Panc1 (cell line): ENCODE measurements around the gene PLD1. TPM values are rescaled to one million over a fixed set of nuclear protein-coding genes. Genes with fewer than 3 reads are reported as not detected.

Experiments
- ATAC-seq: fragments of 200-7000 bp; cut with Tn5 transposase; 2 replicates; pipeline ENCODE4 v1.9.1; 2020; ENCODE audit warnings: mild to moderate bottlenecking, moderate library complexity
- BruUV-seq: library from RNA; stranded (reverse); fragments of 400-500 nt; replicated peaks from 2 replicates; lab custom pipeline; 2021; lab: Mats Ljungman, UMichigan
- CTCF ChIA-PET: fragments of 300-600 bp; sonication (Branson Sonifier 250); formaldehyde crosslinking; loops from one replicate; lab custom pipeline; 2022; ENCODE audit warnings: antibody characterized with exemption; lab: Charles Lee
- POLR2A ChIA-PET: fragments of 300-600 bp; sonication (Branson Sonifier 250); formaldehyde crosslinking; loops from one replicate; lab custom pipeline; 2022; ENCODE audit warnings: antibody characterized with exemption; lab: Charles Lee
- DNase-seq: peaks from one replicate; pipeline ENCODE4 v3.0.0-alpha.2; 2010; ENCODE audit warnings: low read depth, low spot score
- H3K27ac ChIP-seq: 2 replicates; pipeline ENCODE4 v1.5.1; 2011; ENCODE audit warnings: mild to moderate bottlenecking, low read length, inconsistent platforms
- H3K27me3 ChIP-seq: fragments of 200-500 bp; sonication (Bioruptor generic); 2 replicates; pipeline ENCODE4 v1.6.0; 2014; ENCODE audit warnings: low read length, inconsistent platforms; ENCODE audit not compliant: control insufficient read depth, insufficient read depth
- H3K36me3 ChIP-seq: fragments of 200-500 bp; sonication (Bioruptor generic); 2 replicates; pipeline ENCODE4 v1.5.1; 2014; ENCODE audit warnings: inconsistent platforms, mild to moderate bottlenecking, low read length, moderate library complexity; ENCODE audit not compliant: control insufficient read depth, insufficient read depth
- H3K4me1 ChIP-seq: 2 replicates; pipeline ENCODE4 v1.5.1; 2011; ENCODE audit warnings: inconsistent platforms, mild to moderate bottlenecking, low read length, moderate library complexity; ENCODE audit not compliant: control insufficient read depth, insufficient read depth
- H3K4me3 ChIP-seq, 2 experiments: 2 replicates each; pipeline ENCODE4 v1.5.1; 2011 to 2012; ENCODE audit warnings: low read depth in 2 of 2, low read length in 2 of 2, mild to moderate bottlenecking in 2 of 2, inconsistent platforms in 1 of 2, moderate library complexity in 1 of 2
- H3K9me3 ChIP-seq: fragments of 200-500 bp; sonication (Bioruptor generic); 2 replicates; pipeline ENCODE4 v1.5.1; 2014; ENCODE audit warnings: low read depth, mild to moderate bottlenecking, inconsistent platforms, low read length, moderate library complexity; ENCODE audit not compliant: control insufficient read depth, insufficient read depth
- POLR2AphosphoS5 ChIP-seq: IDR thresholded peaks from 2 replicates; pipeline ENCODE4 v1.6.1; 2012; ENCODE audit warnings: mild to moderate bottlenecking, low read depth, low read length, moderate library complexity
- SIN3A ChIP-seq: IDR thresholded peaks from 2 replicates; pipeline ENCODE4 v1.6.1; 2012; ENCODE audit warnings: low read depth, mild to moderate bottlenecking, low read length, moderate library complexity, borderline replicate concordance; ENCODE audit not compliant: insufficient read depth
- TCF7L2 ChIP-seq: IDR thresholded peaks from 2 replicates; pipeline ENCODE4 v1.6.1; 2011; ENCODE audit warnings: mild to moderate bottlenecking, low read depth, low read length, inconsistent platforms
- in situ Hi-C: cut with HindIII; loops from 2 replicates; pipeline ENCODE4 v1.10.0; 2016; ENCODE audit warnings: low sequenced_read_pairs, low pct_unique_long_range_greater_than_20kb
- intact Hi-C: fragments of 100-400 bp; cut with micrococcal nuclease; formaldehyde crosslinking; loops from one replicate; pipeline ENCODE4 v1.10.0; 2022; ENCODE audit not compliant: unreplicated experiment
- total RNA-seq: library from RNA; stranded (reverse); gene quantifications from one replicate; pipeline ENCODE4 v1.2.1, GENCODE V29; 2021; ENCODE audit not compliant: unreplicated experiment
- TF ChIP-seq, protein P1 (sequence below): fragments of 450-650 bp; IDR thresholded peaks from 2 replicates; pipeline ENCODE4 v1.5.1; 2017; ENCODE audit warnings: mild to moderate bottlenecking
- TF ChIP-seq, protein P2 (sequence below), 2 experiments: IDR thresholded peaks; 2 replicates each; pipeline ENCODE4 v1.6.1; 2011 to 2012; ENCODE audit warnings: low read depth in 2 of 2, control low read depth in 1 of 2, low read length in 1 of 2, mild to moderate bottlenecking in 1 of 2, moderate library complexity in 1 of 2; ENCODE audit not compliant: insufficient read depth in 1 of 2

PLD1 gene
- total RNA-seq, 1 experiment from 2014 or later, result 20.6 TPM

DNA sequence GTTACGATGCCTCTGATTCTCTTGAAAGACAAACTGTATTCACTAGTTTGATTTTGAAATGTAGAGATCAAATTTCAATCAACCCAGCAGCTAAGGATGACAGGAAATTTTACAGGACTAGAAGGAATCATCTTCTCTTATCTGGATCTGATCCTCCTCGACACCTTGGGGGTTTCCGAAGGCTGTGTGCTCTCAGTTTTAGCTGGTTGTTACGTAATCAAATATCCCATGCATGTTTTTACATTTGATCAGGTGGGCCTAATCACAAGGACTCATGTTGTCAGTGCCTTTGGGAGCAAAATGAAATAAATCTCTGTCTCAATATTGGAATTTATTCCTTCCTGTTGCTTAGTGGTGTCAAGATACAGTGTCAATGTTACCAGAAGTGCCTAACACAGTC is 208.2 kb downstream of the PLD1 start:
- ATAC-seq (no peak), DNase-seq (no peak)
- H3K9me3 ChIP-seq, result no peaks in the 10 kb centered on the region
- BruUV-seq, result no TSS peak
- in situ Hi-C loops, result no loop called here
- no peak overlapping the region for H3K27ac ChIP-seq
- no peaks in the 10 kb centered on the region for H3K27me3 ChIP-seq
- intact Hi-C loops, result no loop called here
- CTCF ChIA-PET, result no interaction called here
- POLR2A ChIA-PET, result no interaction called here
- TF ChIP-seq, protein P1, sequence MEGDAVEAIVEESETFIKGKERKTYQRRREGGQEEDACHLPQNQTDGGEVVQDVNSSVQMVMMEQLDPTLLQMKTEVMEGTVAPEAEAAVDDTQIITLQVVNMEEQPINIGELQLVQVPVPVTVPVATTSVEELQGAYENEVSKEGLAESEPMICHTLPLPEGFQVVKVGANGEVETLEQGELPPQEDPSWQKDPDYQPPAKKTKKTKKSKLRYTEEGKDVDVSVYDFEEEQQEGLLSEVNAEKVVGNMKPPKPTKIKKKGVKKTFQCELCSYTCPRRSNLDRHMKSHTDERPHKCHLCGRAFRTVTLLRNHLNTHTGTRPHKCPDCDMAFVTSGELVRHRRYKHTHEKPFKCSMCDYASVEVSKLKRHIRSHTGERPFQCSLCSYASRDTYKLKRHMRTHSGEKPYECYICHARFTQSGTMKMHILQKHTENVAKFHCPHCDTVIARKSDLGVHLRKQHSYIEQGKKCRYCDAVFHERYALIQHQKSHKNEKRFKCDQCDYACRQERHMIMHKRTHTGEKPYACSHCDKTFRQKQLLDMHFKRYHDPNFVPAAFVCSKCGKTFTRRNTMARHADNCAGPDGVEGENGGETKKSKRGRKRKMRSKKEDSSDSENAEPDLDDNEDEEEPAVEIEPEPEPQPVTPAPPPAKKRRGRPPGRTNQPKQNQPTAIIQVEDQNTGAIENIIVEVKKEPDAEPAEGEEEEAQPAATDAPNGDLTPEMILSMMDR, result no peak
- no peak for TF ChIP-seq POLR2AphosphoS5
- H3K4me3 ChIP-seq, result no peak overlapping the region
- no peaks in the 10 kb centered on the region for H3K36me3 ChIP-seq
- no peaks in the 10 kb centered on the region for H3K4me1 ChIP-seq

DNA sequence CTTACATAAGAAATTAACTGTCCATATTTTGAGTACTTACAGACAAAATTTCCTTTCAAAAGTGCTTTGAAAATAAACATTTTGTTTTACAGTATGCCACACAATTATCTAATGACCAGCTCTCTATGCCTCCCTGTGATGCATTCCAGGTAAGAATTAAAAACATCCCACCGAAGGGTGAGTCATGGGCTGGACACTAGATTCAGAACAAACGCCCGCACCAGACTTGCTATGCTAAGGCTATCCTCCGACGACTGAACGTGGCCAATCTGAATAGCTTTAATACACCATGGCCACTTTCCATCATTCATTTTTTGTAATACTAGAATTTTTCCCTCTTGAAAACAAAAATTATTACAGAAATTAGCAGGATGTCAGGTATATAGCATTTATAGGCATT is 210.3 kb downstream of the PLD1 start:
- BruUV-seq, result no TSS peak
- H3K27ac ChIP-seq, result no peak overlapping the region
- no peak for ATAC-seq
- H3K4me1 ChIP-seq, result no peaks in the 10 kb centered on the region
- DNase-seq, result no peak
- H3K4me3 ChIP-seq, result no peak overlapping the region
- POLR2A ChIA-PET, result interaction anchor here (0.5 kb wide), 1 partner anchor 545 kb away, joined by 6 read pairs; no protein-coding TSS in a partner anchor
- no peaks in the 10 kb centered on the region for H3K36me3 ChIP-seq
- no peaks in the 10 kb centered on the region for H3K9me3 ChIP-seq
- TF ChIP-seq POLR2AphosphoS5 (no peak), SIN3A (no peak), TCF7L2 (no peak)
- TF ChIP-seq, protein P1, result no peak
- TF ChIP-seq, protein P2, sequence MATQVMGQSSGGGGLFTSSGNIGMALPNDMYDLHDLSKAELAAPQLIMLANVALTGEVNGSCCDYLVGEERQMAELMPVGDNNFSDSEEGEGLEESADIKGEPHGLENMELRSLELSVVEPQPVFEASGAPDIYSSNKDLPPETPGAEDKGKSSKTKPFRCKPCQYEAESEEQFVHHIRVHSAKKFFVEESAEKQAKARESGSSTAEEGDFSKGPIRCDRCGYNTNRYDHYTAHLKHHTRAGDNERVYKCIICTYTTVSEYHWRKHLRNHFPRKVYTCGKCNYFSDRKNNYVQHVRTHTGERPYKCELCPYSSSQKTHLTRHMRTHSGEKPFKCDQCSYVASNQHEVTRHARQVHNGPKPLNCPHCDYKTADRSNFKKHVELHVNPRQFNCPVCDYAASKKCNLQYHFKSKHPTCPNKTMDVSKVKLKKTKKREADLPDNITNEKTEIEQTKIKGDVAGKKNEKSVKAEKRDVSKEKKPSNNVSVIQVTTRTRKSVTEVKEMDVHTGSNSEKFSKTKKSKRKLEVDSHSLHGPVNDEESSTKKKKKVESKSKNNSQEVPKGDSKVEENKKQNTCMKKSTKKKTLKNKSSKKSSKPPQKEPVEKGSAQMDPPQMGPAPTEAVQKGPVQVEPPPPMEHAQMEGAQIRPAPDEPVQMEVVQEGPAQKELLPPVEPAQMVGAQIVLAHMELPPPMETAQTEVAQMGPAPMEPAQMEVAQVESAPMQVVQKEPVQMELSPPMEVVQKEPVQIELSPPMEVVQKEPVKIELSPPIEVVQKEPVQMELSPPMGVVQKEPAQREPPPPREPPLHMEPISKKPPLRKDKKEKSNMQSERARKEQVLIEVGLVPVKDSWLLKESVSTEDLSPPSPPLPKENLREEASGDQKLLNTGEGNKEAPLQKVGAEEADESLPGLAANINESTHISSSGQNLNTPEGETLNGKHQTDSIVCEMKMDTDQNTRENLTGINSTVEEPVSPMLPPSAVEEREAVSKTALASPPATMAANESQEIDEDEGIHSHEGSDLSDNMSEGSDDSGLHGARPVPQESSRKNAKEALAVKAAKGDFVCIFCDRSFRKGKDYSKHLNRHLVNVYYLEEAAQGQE (IDR thresholded peaks at IDR 0.05; ENCODE audit: insufficient read depth in 1 of 2, low read depth in 2 of 2, low read length in 1 of 2), result no peak
- CTCF ChIA-PET, result no interaction called here
- in situ Hi-C loops, result no loop called here
- intact Hi-C loops, result no loop called here
- H3K27me3 ChIP-seq, result no peaks in the 10 kb centered on the region
